GM21825 (cell line): ENCODE measurements around the gene TTLL11.

Experiments
- ATAC-seq: cut with Tn5 transposase; IDR thresholded peaks from one replicate; pipeline ENCODE4 v1.9.1; 2021; ENCODE audit warnings: mild to moderate bottlenecking, moderate library complexity; ENCODE audit not compliant: unreplicated experiment

The TTLL11 gene

GRCh38 chr9:121944711-121945191 lies 148.4 kb downstream of the TTLL11 start:
- no peak for ATAC-seq

GRCh38 chr9:121943463-121943862 lies 149.6 kb downstream of the TTLL11 start:
- no peak for ATAC-seq

GRCh38 chr9:121942866-121943382 lies 150.2 kb downstream of the TTLL11 start:
- ATAC-seq: no peak

- no peak for ATAC-seq
Measured at GRCh38 chr9:121942313-121942712, 150.8 kb downstream of the TTLL11 start.

- no peak for ATAC-seq
Measured at GRCh38 chr9:121939643-121940042, 153.5 kb downstream of the TTLL11 start.

- ATAC-seq: no peak
Measured at GRCh38 chr9:121938621-121939020, 154.5 kb downstream of the TTLL11 start.

- no peak for ATAC-seq
Measured at GRCh38 chr9:121937240-121937639, 155.9 kb downstream of the TTLL11 start.

- ATAC-seq: no peak
Measured at GRCh38 chr9:121935739-121936138, 157.4 kb downstream of the TTLL11 start.

GRCh38 chr9:121930956-121931355 lies 162.2 kb downstream of the TTLL11 start:
- ATAC-seq: no peak

GRCh38 chr9:121929893-121930875 lies 162.9 kb downstream of the TTLL11 start:
- no peak for ATAC-seq

- no peak for ATAC-seq
Measured at GRCh38 chr9:121927636-121928035, 165.5 kb downstream of the TTLL11 start.

GRCh38 chr9:121927081-121927480 lies 166.0 kb downstream of the TTLL11 start:
- ATAC-seq: no peak

- ATAC-seq: no peak
Measured at GRCh38 chr9:121926351-121926801, 166.7 kb downstream of the TTLL11 start.

GRCh38 chr9:121925935-121926334 lies 167.2 kb downstream of the TTLL11 start:
- ATAC-seq: no peak

- no peak for ATAC-seq
Measured at GRCh38 chr9:121924700-121925099, 168.4 kb downstream of the TTLL11 start.

- no peak for ATAC-seq
Measured at GRCh38 chr9:121921444-121921843, 171.7 kb downstream of the TTLL11 start.

GRCh38 chr9:121917375-121918335 lies 175.5 kb downstream of the TTLL11 start:
- no peak for ATAC-seq

GRCh38 chr9:121915304-121915625 lies 177.8 kb downstream of the TTLL11 start:
- no peak for ATAC-seq

GRCh38 chr9:121914604-121915303 lies 178.4 kb downstream of the TTLL11 start:
- ATAC-seq: no peak

- ATAC-seq: no peak
Measured at GRCh38 chr9:121914017-121914595, 179.0 kb downstream of the TTLL11 start.
